GM18499 (cell line): Measurements from ENCODE around the gene CCDC146.
A peak's percentile ranks its signal among the peaks of the same experiment; 100 is the strongest.
"Not testable (repeated sequence)": the region's sequence is repeated elsewhere in the genome, so short reads cannot be mapped to it uniquely, and the experiment has no call there.

Experiments used
- ATAC-seq: cut with Tn5 transposase; IDR thresholded peaks from one replicate; pipeline ENCODE4 v1.9.1; 2021; ENCODE audit warnings: moderate number of reproducible peaks; ENCODE audit not compliant: insufficient read depth, unreplicated experiment

The CCDC146 gene

GRCh38 chr7:77131781-77132180 is 9.4 kb downstream of the CCDC146 start:
- ATAC-seq, result not testable (repeated sequence)

GRCh38 chr7:77138668-77139067 is 16.3 kb downstream of the CCDC146 start:
- ATAC-seq, result not testable (repeated sequence)

- ATAC-seq, result not testable (repeated sequence)
Measured at GRCh38 chr7:77140291-77140690, 17.9 kb downstream of the CCDC146 start.

GRCh38 chr7:77152232-77152631 is 29.8 kb downstream of the CCDC146 start:
- not testable (repeated sequence) for ATAC-seq

GRCh38 chr7:77154917-77155464 is 32.6 kb downstream of the CCDC146 start:
- peak; percentile 37 for ATAC-seq

GRCh38 chr7:77155601-77156377 is 33.4 kb downstream of the CCDC146 start:
- ATAC-seq, result not testable (repeated sequence)

- peak; percentile 66 for ATAC-seq
Measured at GRCh38 chr7:77157034-77157433, 34.6 kb downstream of the CCDC146 start.

- peak; percentile 48 for ATAC-seq
Measured at GRCh38 chr7:77157446-77157845, 35.0 kb downstream of the CCDC146 start.

GRCh38 chr7:77171073-77171472 is 48.7 kb downstream of the CCDC146 start:
- ATAC-seq, result not testable (repeated sequence)

GRCh38 chr7:77172437-77173172 is 50.2 kb downstream of the CCDC146 start:
- ATAC-seq, result not testable (repeated sequence)

GRCh38 chr7:77174418-77174817 is 52.0 kb downstream of the CCDC146 start:
- ATAC-seq, result not testable (repeated sequence)

GRCh38 chr7:77175274-77175800 is 52.9 kb downstream of the CCDC146 start:
- not testable (repeated sequence) for ATAC-seq

- not testable (repeated sequence) for ATAC-seq
Measured at GRCh38 chr7:77177321-77177904, 55.0 kb downstream of the CCDC146 start.

GRCh38 chr7:77178024-77178423 is 55.6 kb downstream of the CCDC146 start:
- not testable (repeated sequence) for ATAC-seq

- no peak for ATAC-seq
Measured at GRCh38 chr7:77181015-77181595, 58.7 kb downstream of the CCDC146 start.

- ATAC-seq, result no peak
Measured at GRCh38 chr7:77181734-77182133, 59.3 kb downstream of the CCDC146 start.

- ATAC-seq, result no peak
Measured at GRCh38 chr7:77182261-77182660, 59.8 kb downstream of the CCDC146 start.

- ATAC-seq, result no peak
Measured at GRCh38 chr7:77184463-77184862, 62.0 kb downstream of the CCDC146 start.

GRCh38 chr7:77184990-77185389 is 62.6 kb downstream of the CCDC146 start:
- ATAC-seq, result no peak

GRCh38 chr7:77185866-77186265 is 63.5 kb downstream of the CCDC146 start:
- no peak for ATAC-seq
